Uterus (tissue), 4 donors: ENCODE measurements around the gene TTC13. TPM values are rescaled to one million over a fixed set of nuclear protein-coding genes. Genes with fewer than 3 reads are reported as not detected.

Experiments
- DNase-seq, 2 donors: peaks; one replicate each; pipeline ENCODE4 v3.0.0-alpha.2; 2019 to 2020
- H3K27ac ChIP-seq, 2 donors: fragments of 200-600 bp; sonication (generic); 1 replicate in 1 of 2; 2 replicates in 1 of 2; pipeline ENCODE4 v1.5.1; 2016 to 2018
- H3K27me3 ChIP-seq, 2 donors: fragments of 200-600 bp; sonication (generic); one replicate each; pipeline ENCODE4 v1.5.1; 2018 to 2019; ENCODE audit warnings: control low read depth in 1 of 2
- H3K36me3 ChIP-seq, 2 donors: fragments of 200-600 bp; sonication (generic); one replicate each; pipeline ENCODE4 v1.5.1; 2019; ENCODE audit warnings: control low read depth in 1 of 2
- H3K4me1 ChIP-seq, 2 donors: fragments of 200-600 bp; sonication (generic); one replicate each; pipeline ENCODE4 v1.5.1; 2018 to 2019; ENCODE audit warnings: control low read depth in 1 of 2
- H3K4me3 ChIP-seq, 2 donors: fragments of 200-600 bp; sonication (generic); 1 replicate in 1 of 2; 2 replicates in 1 of 2; pipeline ENCODE4 v1.5.1; 2018 to 2019; ENCODE audit warnings: mild to moderate bottlenecking in 1 of 2
- H3K9me3 ChIP-seq, 2 donors: fragments of 200-600 bp; sonication (generic); one replicate each; pipeline ENCODE4 v1.5.1; 2019; ENCODE audit warnings: control low read depth in 1 of 2
- CTCF ChIP-seq, 4 experiments: fragments of 200-600 bp in 2 of 4; fragments of 450-650 bp in 2 of 4; sonication (generic) in 2 of 4; IDR thresholded peaks; one replicate each; pipeline ENCODE4 v1.5.1; 2016 to 2019; ENCODE audit warnings: antibody characterized with exemption in 4 of 4, mild to moderate bottlenecking in 2 of 4, moderate library complexity in 1 of 4
- POLR2A ChIP-seq, 2 donors: fragments of 450-650 bp; IDR thresholded peaks; one replicate each; pipeline ENCODE4 v1.6.1; 2016; ENCODE audit warnings: antibody characterized with exemption in 2 of 2, mild to moderate bottlenecking in 1 of 2, moderate library complexity in 1 of 2
- intact Hi-C: fragments of 100-400 bp; cut with DNase I; formaldehyde crosslinking; loops from one replicate; pipeline ENCODE4 v1.15.1; 2023; ENCODE audit warnings: low total_unique reads
- total RNA-seq, 4 donors: library from RNA; depleted of rRNA in 3 of 4; stranded (reverse); fragments of >200 nt in 3 of 4; gene quantifications; one replicate each; pipeline versions ENCODE4 v1.1.0 to v1.2.4, GENCODE V29; 2014 to 2023
- donor health status: DM: yes; HTN: yes; CAD: no.

TTC13 gene
- total RNA-seq, 4 donors from 2014 or later, result 6.9 to 49.1 (median 30.0) TPM

GRCh38 chr1:230948903-230949302 is 29.8 kb downstream of the TTC13 start:
- intact Hi-C loops, result no loop called here
- no peak for DNase-seq
- Histone ChIP-seq H3K4me1 (no peaks in the 10 kb centered on the region), H3K27me3 (no peaks in the 10 kb centered on the region), H3K36me3 (no peaks in the 10 kb centered on the region), H3K27ac (no peak overlapping the region), H3K9me3 (no peaks in the 10 kb centered on the region), H3K4me3 (no peak overlapping the region)
- TF ChIP-seq POLR2A (IDR thresholded peaks at IDR 0.05) (no peak), CTCF (IDR thresholded peaks at IDR 0.05) (no peak)

- Histone ChIP-seq H3K9me3 (no peaks in the 10 kb centered on the region), H3K27me3 (no peaks in the 10 kb centered on the region), H3K27ac (no peak overlapping the region), H3K36me3 (no peaks in the 10 kb centered on the region), H3K4me3 (no peak overlapping the region), H3K4me1 (no peaks in the 10 kb centered on the region)
- intact Hi-C loops, result no loop called here
- TF ChIP-seq CTCF (IDR thresholded peaks at IDR 0.05) (no peak), POLR2A (IDR thresholded peaks at IDR 0.05) (no peak)
- no peak for DNase-seq
Observed at GRCh38 chr1:230948301-230948700, 30.4 kb downstream of the TTC13 start.

- Histone ChIP-seq H3K36me3 (no peaks in the 10 kb centered on the region), H3K4me1 (no peaks in the 10 kb centered on the region), H3K4me3 (no peak overlapping the region), H3K27ac (no peak overlapping the region), H3K27me3 (no peaks in the 10 kb centered on the region), H3K9me3 (no peaks in the 10 kb centered on the region)
- TF ChIP-seq CTCF (IDR thresholded peaks at IDR 0.05), result no peak
- TF ChIP-seq POLR2A (IDR thresholded peaks at IDR 0.05), result no peak
- DNase-seq, result no peak
- intact Hi-C loops, result no loop called here
Observed at GRCh38 chr1:230943048-230943593, 35.5 kb downstream of the TTC13 start.

- Histone ChIP-seq H3K9me3 (no peaks in the 10 kb centered on the region), H3K4me3 (no peak overlapping the region), H3K36me3 (no peaks in the 10 kb centered on the region), H3K27me3 (no peaks in the 10 kb centered on the region), H3K4me1 (no peaks in the 10 kb centered on the region), H3K27ac (no peak overlapping the region)
- no peak for DNase-seq
- intact Hi-C loops, result no loop called here
- TF ChIP-seq CTCF (IDR thresholded peaks at IDR 0.05) (no peak), POLR2A (IDR thresholded peaks at IDR 0.05) (no peak)
Observed at GRCh38 chr1:230940848-230941247, 37.8 kb downstream of the TTC13 start.

- Histone ChIP-seq H3K4me3 (no peak overlapping the region), H3K27ac (no peak overlapping the region), H3K36me3 (no peaks in the 10 kb centered on the region), H3K4me1 (no peaks in the 10 kb centered on the region), H3K27me3 (no peaks in the 10 kb centered on the region), H3K9me3 (no peaks in the 10 kb centered on the region)
- no peak for DNase-seq
- TF ChIP-seq POLR2A (IDR thresholded peaks at IDR 0.05) (no peak), CTCF (IDR thresholded peaks at IDR 0.05) (no peak)
- intact Hi-C loops, result no loop called here
Observed at GRCh38 chr1:230939806-230940489, 38.7 kb downstream of the TTC13 start.
